Panc1 (cell line): ENCODE results near the gene CATSPERD.

Experiments
- CTCF ChIP-seq: fragments of 450-650 bp; IDR thresholded peaks from 2 replicates; pipeline ENCODE4 v1.5.1; 2017; ENCODE audit warnings: mild to moderate bottlenecking
- TCF7L2 ChIP-seq: IDR thresholded peaks from 2 replicates; pipeline ENCODE4 v1.6.1; 2011; ENCODE audit warnings: mild to moderate bottlenecking, low read depth, low read length, inconsistent platforms

DNA sequence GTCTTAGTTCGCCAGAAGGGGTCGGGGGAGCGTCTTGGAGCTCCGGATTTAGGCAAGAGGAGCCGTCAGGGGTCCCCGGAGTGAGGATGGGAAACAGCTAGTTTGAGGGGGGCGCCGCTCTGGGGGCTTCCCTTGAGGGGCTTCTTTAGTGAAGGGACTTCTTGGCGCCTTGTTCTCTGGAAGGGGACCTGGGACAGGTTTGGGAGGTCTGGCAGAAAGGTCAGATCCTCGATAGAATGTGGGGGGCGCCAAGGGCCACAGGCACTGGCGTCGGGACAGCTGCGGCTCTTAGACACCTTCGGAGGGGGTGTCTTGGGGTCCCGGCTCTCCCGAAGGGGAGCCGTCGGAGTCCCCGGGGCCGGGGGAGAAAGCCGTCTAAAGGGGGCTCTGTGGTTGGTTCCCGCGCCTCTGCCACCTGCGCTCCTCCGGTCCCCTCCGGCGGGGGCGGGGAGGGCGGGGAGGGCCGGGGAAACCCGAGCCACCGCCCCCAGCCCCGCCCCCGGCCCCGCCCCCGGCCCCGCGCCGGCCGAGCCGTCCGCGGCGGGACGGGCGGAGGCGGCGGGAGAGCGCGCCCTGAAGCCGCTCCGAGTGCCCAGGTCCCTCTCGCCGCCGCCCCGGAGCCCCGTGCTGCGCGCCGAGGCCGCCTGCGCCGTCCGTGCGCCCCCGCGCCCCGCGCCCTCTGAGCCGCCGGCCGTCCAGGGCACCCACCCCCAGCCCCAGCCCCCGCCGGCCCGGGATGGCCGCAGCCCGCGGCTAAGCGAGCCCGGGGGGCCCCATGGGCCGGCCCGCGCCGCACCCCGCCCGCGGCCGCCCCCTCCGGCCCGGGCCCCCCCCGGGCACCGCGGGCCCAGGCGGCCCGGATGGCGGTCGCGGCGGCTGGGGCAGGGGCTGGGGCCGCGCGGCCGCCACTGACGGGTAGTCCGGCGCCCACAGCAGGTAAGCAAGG, 84.4 kb downstream of the CATSPERD start, which contains the start of gene NRTN:
- no peak for TF ChIP-seq TCF7L2
- no peak for TF ChIP-seq CTCF
